ENCODE measurements around the gene AREL1. TPM values are rescaled to one million over a fixed set of nuclear protein-coding genes. Genes with fewer than 3 reads are reported as not detected.

AREL1 gene
- total and polyA plus RNA-seq, 2 experiments from 2014 or later: 12.9 to 25.6 TPM

GRCh38 chr14:74691456-74691855 lies 21.4 kb downstream of the AREL1 start:
- no peaks in the 10 kb centered on the region for H3K27me3 ChIP-seq (replicated peaks; ENCODE audit: insufficient read depth)
- H3K9me3 ChIP-seq (ENCODE audit: low read depth): no peaks in the 10 kb centered on the region
- no peak overlapping the region for H3K4me3 ChIP-seq
- peaks cover 21% of the 10 kb centered on the region; the same call in 1 of the 2 replicates for H3K36me3 ChIP-seq (ENCODE audit: low read depth)
- 94 to 97% methylated on average over 2 of the region's 2 CpGs for WGBS, 2 experiments (ENCODE audit: low coverage in 1 of 2, low lambda C conversion rate in 2 of 2, missing lambda C conversion rate in 2 of 2)
- H4K20me1 ChIP-seq (ENCODE audit: insufficient read depth): no peaks in the 10 kb centered on the region
- TF ChIP-seq EZH2 (IDR thresholded peaks at IDR 0.05; ENCODE audit: insufficient read depth, poor library complexity, severe bottlenecking): no peak
- no peak for TF ChIP-seq EZH2phosphoT487 (IDR thresholded peaks at IDR 0.05; ENCODE audit: insufficient read depth, low read depth)
- no peak overlapping the region for H3K9ac ChIP-seq
- DNase-seq: no peak
- no peak overlapping the region for H2AFZ ChIP-seq
- H3K79me2 ChIP-seq (ENCODE audit: insufficient read depth): peaks cover 68% of the 10 kb centered on the region
- H3F3A ChIP-seq (ENCODE audit: insufficient read depth): peaks cover 13% of the 10 kb centered on the region; the same call in 1 of the 2 replicates
- no peaks in the 10 kb centered on the region for H3K4me1 ChIP-seq (ENCODE audit: insufficient read depth)
- no peaks in the 10 kb centered on the region for H3K9me2 ChIP-seq (ENCODE audit: insufficient read depth)
- in situ Hi-C loops (cut with MboI): no loop called here
- H3K4me2 ChIP-seq (ENCODE audit: unreplicated experiment): no peak overlapping the region
- no peak overlapping the region for H3K27ac ChIP-seq

DNA sequence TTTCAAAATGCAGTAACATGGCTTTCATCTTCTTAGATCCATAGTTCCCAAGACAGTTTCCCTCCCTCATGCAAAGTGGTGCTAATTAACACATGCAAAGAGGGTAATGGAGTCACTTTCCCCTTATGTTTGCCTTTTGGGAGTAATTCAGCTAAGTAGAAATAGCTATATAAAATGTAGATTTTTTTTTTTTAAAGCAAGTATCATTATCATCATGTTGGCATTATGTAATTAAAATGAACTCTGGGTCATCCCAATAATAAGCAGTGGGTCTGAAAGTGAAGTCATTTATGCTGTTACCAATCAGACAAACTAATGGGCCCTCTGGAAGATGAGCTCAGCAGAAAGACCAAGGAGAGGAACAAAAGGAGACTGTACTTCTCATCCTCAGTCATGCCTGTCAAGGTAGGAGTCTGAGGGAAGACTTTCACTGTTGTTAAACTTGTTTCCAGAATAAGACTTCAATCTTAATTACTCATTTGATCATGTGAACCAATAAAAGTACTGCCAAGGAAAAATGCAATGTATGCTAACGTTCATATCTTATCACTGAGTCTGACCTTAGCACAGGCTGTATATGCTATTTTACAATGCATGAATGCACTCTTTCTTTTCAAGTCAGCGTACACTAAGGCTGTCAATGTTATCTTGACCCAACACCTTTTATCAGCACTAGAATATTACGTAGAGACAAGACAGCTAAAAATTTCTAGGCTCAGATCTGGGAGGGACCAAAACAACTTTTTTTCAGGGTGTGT lies 26.8 kb downstream of the AREL1 start:
- Histone ChIP-seq H3K4me2 (ENCODE audit: unreplicated experiment) (no peak overlapping the region), H3K27ac (no peak overlapping the region), H3K27me3 (replicated peaks; ENCODE audit: insufficient read depth) (no peaks in the 10 kb centered on the region), H2AFZ (no peak overlapping the region), H3K36me3 (ENCODE audit: low read depth) (peaks cover 38% of the 10 kb centered on the region; the same call in 1 of the 2 replicates), H4K20me1 (ENCODE audit: insufficient read depth) (no peaks in the 10 kb centered on the region), H3K79me2 (ENCODE audit: insufficient read depth) (peaks cover 20% of the 10 kb centered on the region), H3K4me1 (ENCODE audit: insufficient read depth) (no peaks in the 10 kb centered on the region), H3F3A (ENCODE audit: insufficient read depth) (no peaks in the 10 kb centered on the region), H3K9me3 (ENCODE audit: low read depth) (no peaks in the 10 kb centered on the region), H3K9me2 (ENCODE audit: insufficient read depth) (no peaks in the 10 kb centered on the region), H3K4me3 (no peak overlapping the region), H3K9ac (no peak overlapping the region)
- no peak for DNase-seq
- WGBS, 2 experiments (ENCODE audit: low coverage in 1 of 2, low lambda C conversion rate in 2 of 2, missing lambda C conversion rate in 2 of 2): 97 to 98% methylated on average over 3 of the region's 3 CpGs
- in situ Hi-C loops (cut with MboI): no loop called here
- TF ChIP-seq EZH2phosphoT487 (IDR thresholded peaks at IDR 0.05; ENCODE audit: insufficient read depth, low read depth) (no peak), EZH2 (IDR thresholded peaks at IDR 0.05; ENCODE audit: insufficient read depth, poor library complexity, severe bottlenecking) (no peak)

- H3K4me2 ChIP-seq (ENCODE audit: unreplicated experiment): no peak overlapping the region
- H3K27ac ChIP-seq: no peak overlapping the region
- no peak for DNase-seq
- 95 to 100% methylated on average over 2 of the region's 2 CpGs for WGBS, 2 experiments (ENCODE audit: low coverage in 1 of 2, low lambda C conversion rate in 2 of 2, missing lambda C conversion rate in 2 of 2)
- no peaks in the 10 kb centered on the region for H3K4me1 ChIP-seq (ENCODE audit: insufficient read depth)
- peaks cover 32% of the 10 kb centered on the region; the same call in 1 of the 2 replicates for H3K36me3 ChIP-seq (ENCODE audit: low read depth)
- no peak overlapping the region for H2AFZ ChIP-seq
- no peaks in the 10 kb centered on the region for H3F3A ChIP-seq (ENCODE audit: insufficient read depth)
- no peaks in the 10 kb centered on the region for H3K9me2 ChIP-seq (ENCODE audit: insufficient read depth)
- no peaks in the 10 kb centered on the region for H3K9me3 ChIP-seq (ENCODE audit: low read depth)
- H3K4me3 ChIP-seq: no peak overlapping the region
- no peak for TF ChIP-seq EZH2 (IDR thresholded peaks at IDR 0.05; ENCODE audit: insufficient read depth, poor library complexity, severe bottlenecking)
- no peak for TF ChIP-seq EZH2phosphoT487 (IDR thresholded peaks at IDR 0.05; ENCODE audit: insufficient read depth, low read depth)
- peaks cover 9% of the 10 kb centered on the region; the same call in 1 of the 2 replicates for H3K79me2 ChIP-seq (ENCODE audit: insufficient read depth)
- H3K9ac ChIP-seq: no peak overlapping the region
- no peaks in the 10 kb centered on the region for H4K20me1 ChIP-seq (ENCODE audit: insufficient read depth)
- H3K27me3 ChIP-seq (replicated peaks; ENCODE audit: insufficient read depth): no peaks in the 10 kb centered on the region
- in situ Hi-C loops (cut with MboI): no loop called here
Measured at GRCh38 chr14:74685056-74685455, 27.8 kb downstream of the AREL1 start.

- Histone ChIP-seq H3K36me3 (ENCODE audit: low read depth) (peaks cover 29% of the 10 kb centered on the region; the same call in 1 of the 2 replicates), H3K9me3 (ENCODE audit: low read depth) (no peaks in the 10 kb centered on the region), H4K20me1 (ENCODE audit: insufficient read depth) (no peaks in the 10 kb centered on the region), H3K79me2 (ENCODE audit: insufficient read depth) (peaks cover 10% of the 10 kb centered on the region; the same call in 1 of the 2 replicates), H3F3A (ENCODE audit: insufficient read depth) (no peaks in the 10 kb centered on the region), H3K27ac (no peak overlapping the region), H3K9me2 (ENCODE audit: insufficient read depth) (no peaks in the 10 kb centered on the region), H2AFZ (no peak overlapping the region), H3K4me3 (no peak overlapping the region), H3K4me2 (ENCODE audit: unreplicated experiment) (no peak overlapping the region), H3K27me3 (replicated peaks; ENCODE audit: insufficient read depth) (no peaks in the 10 kb centered on the region), H3K9ac (no peak overlapping the region), H3K4me1 (ENCODE audit: insufficient read depth) (no peaks in the 10 kb centered on the region)
- TF ChIP-seq EZH2 (IDR thresholded peaks at IDR 0.05; ENCODE audit: insufficient read depth, poor library complexity, severe bottlenecking) (no peak), EZH2phosphoT487 (IDR thresholded peaks at IDR 0.05; ENCODE audit: insufficient read depth, low read depth) (no peak)
- no peak for DNase-seq
- WGBS, 2 experiments (ENCODE audit: low coverage in 1 of 2, low lambda C conversion rate in 2 of 2, missing lambda C conversion rate in 2 of 2): 98% methylated on average over 12 of the region's 12 CpGs
- in situ Hi-C loops (cut with MboI): no loop called here
Measured at GRCh38 chr14:74684434-74684833, 28.4 kb downstream of the AREL1 start.
